Measurements from ENCODE around the gene NBEAL2. TPM values are rescaled to one million over a fixed set of nuclear protein-coding genes. Genes with fewer than 3 reads are reported as not detected.

The NBEAL2 gene
- total and polyA plus RNA-seq, 2 of the 4 experiments (the other 2 are of a cell fraction), result 2.2 to 12.5 TPM

DNA sequence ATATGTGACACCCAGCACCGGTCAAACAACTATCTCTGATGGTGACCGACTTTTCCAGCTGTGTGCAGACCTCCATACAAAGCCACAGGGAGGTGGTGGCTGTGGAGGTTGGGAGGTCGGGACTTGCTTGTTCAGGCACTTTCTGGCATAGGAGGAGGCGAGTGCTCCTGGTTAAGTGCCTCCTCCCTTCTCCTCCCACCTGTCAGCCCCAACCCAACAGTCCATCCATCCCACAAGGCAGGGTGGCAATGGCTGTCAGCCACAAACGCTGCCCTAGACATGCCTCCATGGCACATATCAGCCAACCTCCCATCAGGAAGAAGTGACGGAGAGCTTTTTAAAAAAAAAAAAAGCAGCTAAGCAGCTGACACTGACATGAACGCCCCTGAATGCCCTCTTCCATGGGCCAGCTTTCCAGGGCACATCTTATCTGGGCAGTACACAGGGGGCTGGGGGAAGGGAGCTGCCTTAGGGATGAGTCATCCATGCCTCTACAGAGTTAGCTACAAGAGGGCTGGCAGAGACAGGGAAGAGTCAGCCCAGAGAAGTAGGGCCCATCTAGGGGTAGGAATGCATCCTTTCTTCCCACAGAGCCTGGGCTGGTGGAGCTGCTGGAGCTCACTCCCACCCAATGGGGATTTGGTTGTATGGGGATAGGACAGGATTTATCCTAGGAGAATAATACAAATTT lies 44.2 kb upstream of the NBEAL2 start:
- Histone ChIP-seq H4K8ac (ENCODE audit: low read depth in 2 of 2, low read length in 2 of 2) (peak overlapping the region; percentile 36 to 90; a peak in 3 of 4 replicates), H3K9ac (ENCODE audit: low read depth, low read length) (peak overlapping the region; percentile 21; the same call in 1 of the 2 replicates), H3K27ac (ENCODE audit: insufficient read depth, low read length) (peak overlapping the region; percentile 91), H3K56ac (ENCODE audit: extremely low read depth, insufficient read depth, low read length) (peak overlapping the region; percentile 30; the same call in 1 of the 2 replicates), H3K4me2 (ENCODE audit: low read depth, low read length) (peak overlapping the region; percentile 28), H3K27me3 (ENCODE audit: control insufficient read depth, insufficient read depth, low read length) (no peaks in the 10 kb centered on the region), H3K4me3 (ENCODE audit: insufficient read depth, low read depth, low read length) (no peak overlapping the region), H3K4me1 (ENCODE audit: control insufficient read depth, insufficient read depth, low read length) (peaks cover 52% of the 10 kb centered on the region), H3K18ac (ENCODE audit: low read depth, low read length) (peak overlapping the region; percentile 83), H2AK5ac (ENCODE audit: low read depth, low read length) (peak overlapping the region; percentile 99), H4K20me1 (ENCODE audit: insufficient read depth, low read length) (peaks cover 49% of the 10 kb centered on the region), H2BK20ac (ENCODE audit: low read depth, low read length) (peak overlapping the region; percentile 44), H4K91ac (ENCODE audit: insufficient read depth, low read depth, low read length) (peak overlapping the region; percentile 82), H3K36me3 (ENCODE audit: control insufficient read depth, insufficient read depth, low read length) (peaks cover 24% of the 10 kb centered on the region), H2AFZ (replicated peaks; ENCODE audit: low read length, poor library complexity) (peak overlapping the region; percentile 0), H2AK9ac (replicated peaks; ENCODE audit: low read depth, low read length, poor library complexity) (peak overlapping the region; percentile 79), H3K9me1 (ENCODE audit: insufficient read depth, low read length) (peaks cover 54% of the 10 kb centered on the region), H2BK5ac (ENCODE audit: low read depth, low read length, poor library complexity, severe bottlenecking) (peak overlapping the region; percentile 88), H3K4ac (ENCODE audit: low read depth, low read length) (peak overlapping the region; percentile 97), H2BK120ac (ENCODE audit: low read depth, low read length) (peak overlapping the region; percentile 46), H3K14ac (replicated peaks; ENCODE audit: low read depth, low read length) (peak overlapping the region; percentile 82), H4K5ac (ENCODE audit: low read depth, low read length) (peak overlapping the region; percentile 72), H2BK15ac (ENCODE audit: low read depth, low read length) (peak overlapping the region; percentile 90; the same call in 2 of the 3 replicates), H3K23ac (ENCODE audit: low read depth, low read length) (peak overlapping the region; percentile 74; the same call in 1 of the 2 replicates), H3K79me1 (ENCODE audit: low read depth in 1 of 2, low read length in 2 of 2) (peaks cover 40 to 91% of the 10 kb centered on the region in 2 experiments), H3K9me3 (ENCODE audit: control insufficient read depth, insufficient read depth, low read length) (no peaks in the 10 kb centered on the region)
- no CpG with 5 or more reads among the region's 7 CpGs for WGBS, 2 experiments (ENCODE audit: extremely low coverage in 2 of 2, insufficient read length in 1 of 2)
- BruUV-seq (replicated peaks), result no TSS peak
- peak; percentile 95 for ATAC-seq (ENCODE audit: low read depth)
- in situ Hi-C loops (cut with MboI; ENCODE audit: low sequenced_read_pairs), result no loop called here
- TF ChIP-seq POLR2A (IDR thresholded peaks at IDR 0.05; ENCODE audit: low read depth, low read length), result no peak
- 0 out of 2 replicates have a peak, but pooled peaks have one; percentile 65 for TF ChIP-seq CHD1 (IDR thresholded peaks at IDR 0.05; ENCODE audit: low read depth, low read length)
- peak; percentile 19; the same call in 1 of the 2 replicates for TF ChIP-seq MAZ (IDR thresholded peaks at IDR 0.05; ENCODE audit: borderline replicate concordance, low read depth, low read length)
- no peak for TF ChIP-seq RFX5 (IDR thresholded peaks at IDR 0.05; ENCODE audit: low read depth, low read length)
- TF ChIP-seq BHLHE40 (IDR thresholded peaks at IDR 0.05; ENCODE audit: low read depth, low read length), result peak; percentile 59; the same call in 1 of the 2 replicates
- peak; percentile 93 for TF ChIP-seq CTCF (conservative IDR thresholded peaks at IDR 0.05; ENCODE audit: low read depth, low read length)
- TF ChIP-seq SMC3 (IDR thresholded peaks at IDR 0.05; ENCODE audit: low read depth, low read length), result peak; percentile 44
- TF ChIP-seq RCOR1 (IDR thresholded peaks at IDR 0.05; ENCODE audit: insufficient replicate concordance, low read length), result peak; percentile 70
- TF ChIP-seq FOS (IDR thresholded peaks at IDR 0.05; ENCODE audit: low read depth, low read length), result peak; percentile 99
- TF ChIP-seq, protein P1, sequence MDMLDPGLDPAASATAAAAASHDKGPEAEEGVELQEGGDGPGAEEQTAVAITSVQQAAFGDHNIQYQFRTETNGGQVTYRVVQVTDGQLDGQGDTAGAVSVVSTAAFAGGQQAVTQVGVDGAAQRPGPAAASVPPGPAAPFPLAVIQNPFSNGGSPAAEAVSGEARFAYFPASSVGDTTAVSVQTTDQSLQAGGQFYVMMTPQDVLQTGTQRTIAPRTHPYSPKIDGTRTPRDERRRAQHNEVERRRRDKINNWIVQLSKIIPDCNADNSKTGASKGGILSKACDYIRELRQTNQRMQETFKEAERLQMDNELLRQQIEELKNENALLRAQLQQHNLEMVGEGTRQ (IDR thresholded peaks at IDR 0.05; ENCODE audit: low read depth, low read length), result no peak
- TF ChIP-seq RAD21 (IDR thresholded peaks at IDR 0.05; ENCODE audit: low read length), result peak; percentile 64
- no peak for TF ChIP-seq ELK1 (IDR thresholded peaks at IDR 0.05; ENCODE audit: borderline replicate concordance, low read depth, low read length)
- 0 out of 2 replicates have a peak, but pooled peaks have one; percentile 21 for TF ChIP-seq MXI1 (IDR thresholded peaks at IDR 0.05; ENCODE audit: borderline replicate concordance, low read depth, low read length)
- intact Hi-C loops (cut with micrococcal nuclease), result loop anchor here (2.0 to 10.0 kb wide), 2 partner anchors 41 to 229 kb away; partner anchors contain the start of genes CCDC12 and SETD2
- peak; percentile 96 for DNase-seq
- dilution Hi-C loops (cut with HindIII; ENCODE audit: low sequenced_read_pairs, unreplicated experiment), result no loop called here
- ChIA-PET POLR2A (ENCODE audit: unreplicated experiment) (no interaction called here), CTCF (interaction anchor here (0.6 to 1.9 kb wide), 12 partner anchors 9 to 455 kb away, joined by 3 to 5 read pairs (median 4); no protein-coding TSS in a partner anchor)
